IPS DF 6.9 (cell line): ENCODE data around the gene ROPN1L.

ENCODE experiments used
- DNase-seq: peaks from one replicate; pipeline ENCODE4 v3.0.0-alpha.2; 2013; ENCODE audit warnings: low read depth, low spot score
- H3K27ac ChIP-seq: one replicate; pipeline ENCODE4 v1.5.1; 2013; ENCODE audit warnings: low read length, control low read depth
- H3K27me3 ChIP-seq: 2 replicates; pipeline ENCODE4 v1.6.1; 2013; ENCODE audit warnings: mild to moderate bottlenecking, low read length; ENCODE audit not compliant: control insufficient read depth, insufficient read depth
- H3K36me3 ChIP-seq: 2 replicates; pipeline ENCODE4 v1.6.1; 2013; ENCODE audit warnings: low read length; ENCODE audit not compliant: control insufficient read depth, insufficient read depth
- H3K4me1 ChIP-seq: 2 replicates; pipeline ENCODE4 v1.6.1; 2013; ENCODE audit warnings: low read length; ENCODE audit not compliant: control insufficient read depth, insufficient read depth
- H3K4me3 ChIP-seq: 2 replicates; pipeline ENCODE4 v1.5.1; 2013; ENCODE audit warnings: mild to moderate bottlenecking, low read length
- H3K9me3 ChIP-seq: 2 replicates; pipeline ENCODE4 v1.6.1; 2013; ENCODE audit warnings: low read length, inconsistent platforms; ENCODE audit not compliant: control insufficient read depth, insufficient read depth
- whole genome bisulfite sequencing: extraction: QIAGEN DNeasy Blood & Tissue Kit; methylation state at CpG from one replicate; pipeline ENCODE4 v1.1.7; 2013; ENCODE audit warnings: mixed read lengths, missing lambda C conversion rate; ENCODE audit not compliant: insufficient read length, insufficient coverage; 5-methylcytosine and 5-hydroxymethylcytosine counted together

The ROPN1L gene

DNA sequence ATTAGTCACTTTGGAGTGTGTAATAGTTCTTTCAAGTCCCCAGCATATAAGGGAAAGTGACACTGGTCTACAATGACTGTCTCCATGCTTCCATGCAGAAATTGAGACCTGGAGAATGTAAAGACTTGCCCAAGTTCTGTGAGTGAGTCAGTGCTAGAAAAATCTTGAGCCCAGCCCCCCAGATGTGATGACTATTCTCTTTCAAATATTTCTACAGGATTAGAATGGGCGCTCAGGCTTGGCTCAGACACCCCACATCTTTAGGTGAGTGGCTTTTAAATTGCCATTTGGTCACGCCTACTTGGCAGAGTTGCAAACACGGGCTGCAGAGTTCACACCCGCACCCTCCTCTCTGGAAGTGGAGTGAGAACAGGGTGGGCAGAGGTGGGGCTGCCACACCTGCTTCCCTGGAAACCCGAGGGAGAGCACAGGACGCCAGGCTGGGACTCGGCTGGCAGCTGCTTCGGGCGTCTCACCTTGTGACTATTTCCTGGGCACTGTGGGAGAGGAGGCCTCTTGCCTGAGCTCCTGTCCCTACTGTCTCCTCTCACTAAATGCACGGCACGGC lies 37.6 kb downstream of the ROPN1L start:
- Histone ChIP-seq H3K27me3 (no peaks in the 10 kb centered on the region), H3K4me3 (no peak overlapping the region), H3K9me3 (no peaks in the 10 kb centered on the region), H3K36me3 (no peaks in the 10 kb centered on the region), H3K27ac (no peak overlapping the region), H3K4me1 (no peaks in the 10 kb centered on the region)
- WGBS = no CpG with 5 or more reads among the region's 11 CpGs
- DNase-seq = no peak

DNA sequence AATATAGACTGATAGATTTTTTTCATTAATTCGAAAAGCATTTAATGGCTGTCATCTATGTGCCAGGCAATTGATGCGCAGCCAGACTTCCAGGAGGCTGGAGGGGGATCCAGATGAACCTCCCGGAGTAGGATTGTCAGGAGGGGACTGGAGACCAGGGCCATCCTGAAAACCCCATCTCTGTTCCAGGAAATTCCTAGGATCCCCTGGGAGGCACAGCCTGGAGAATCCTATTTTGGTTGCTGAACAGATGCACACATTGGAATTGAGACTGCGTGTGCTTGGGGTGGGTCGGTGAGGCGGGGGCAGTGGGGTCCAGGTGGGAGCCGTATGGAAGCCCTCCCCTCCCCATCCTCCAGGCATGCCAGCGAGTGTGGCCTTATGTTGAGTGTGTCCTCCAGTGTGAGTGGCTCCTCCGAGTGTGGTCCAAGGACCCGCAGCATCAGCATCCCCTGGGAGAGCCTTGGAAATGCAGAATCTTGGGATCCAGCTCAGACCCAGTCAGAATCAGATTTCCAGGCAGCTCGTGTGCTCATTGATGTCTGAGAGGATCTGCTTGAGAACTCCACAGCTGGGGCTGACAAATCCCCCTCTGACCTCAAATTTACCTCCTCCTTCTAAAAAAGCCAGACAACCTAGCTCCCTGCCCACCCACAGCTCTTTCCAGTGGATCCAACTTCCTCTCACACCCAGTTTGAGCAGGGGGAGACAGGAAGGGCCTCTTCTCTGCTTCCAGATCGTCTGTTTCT lies 38.7 kb downstream of the ROPN1L start:
- H3K27me3 ChIP-seq = no peaks in the 10 kb centered on the region

DNA sequence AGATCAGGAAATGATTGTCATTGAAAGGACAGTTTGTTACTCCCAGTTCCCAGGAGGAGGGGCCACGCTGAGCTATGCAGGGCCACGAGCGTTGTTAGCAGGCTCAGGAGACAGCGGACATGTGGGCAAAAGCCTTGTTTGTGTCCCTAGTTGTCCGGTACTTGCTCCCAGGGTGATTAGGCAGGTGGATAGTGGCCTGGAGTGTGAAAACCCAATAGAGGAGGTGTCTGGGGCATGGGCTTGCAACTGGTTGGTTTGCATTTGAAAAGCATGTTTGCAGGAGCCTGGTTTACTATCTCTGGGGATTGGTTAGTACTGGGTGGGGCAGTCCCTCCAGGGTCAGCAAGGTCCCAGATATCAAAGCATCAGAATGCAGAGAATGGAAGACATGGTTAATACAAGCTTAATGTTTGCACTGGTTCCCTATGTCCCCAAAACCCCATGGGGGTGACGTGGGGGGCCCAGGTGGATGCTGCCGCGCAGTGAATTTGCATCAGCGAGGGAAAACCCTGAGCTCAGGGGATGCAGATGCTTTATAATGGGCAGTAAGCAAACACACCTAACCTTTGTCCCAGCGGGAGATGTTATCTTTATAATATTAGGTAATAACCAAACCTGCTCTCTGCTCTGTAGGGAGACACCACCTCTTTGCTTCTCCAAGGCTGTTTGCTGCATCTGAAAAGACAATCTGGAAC lies 39.7 kb downstream of the ROPN1L start:
- no peaks in the 10 kb centered on the region for H3K27me3 ChIP-seq
- H3K27ac ChIP-seq = no peak overlapping the region
- no peak overlapping the region for H3K4me3 ChIP-seq
- H3K9me3 ChIP-seq = no peaks in the 10 kb centered on the region
- WGBS = no CpG with 5 or more reads among the region's 10 CpGs
- no peaks in the 10 kb centered on the region for H3K4me1 ChIP-seq
- no peak for DNase-seq
- H3K36me3 ChIP-seq = no peaks in the 10 kb centered on the region

More for the DNA sequence above, 38.7 kb downstream of the ROPN1L start:
- WGBS = no CpG with 5 or more reads among the region's 12 CpGs
- no peak for DNase-seq
- no peaks in the 10 kb centered on the region for H3K36me3 ChIP-seq
- no peaks in the 10 kb centered on the region for H3K9me3 ChIP-seq
- no peaks in the 10 kb centered on the region for H3K4me1 ChIP-seq
- no peak overlapping the region for H3K4me3 ChIP-seq
- H3K27ac ChIP-seq = no peak overlapping the region

DNA sequence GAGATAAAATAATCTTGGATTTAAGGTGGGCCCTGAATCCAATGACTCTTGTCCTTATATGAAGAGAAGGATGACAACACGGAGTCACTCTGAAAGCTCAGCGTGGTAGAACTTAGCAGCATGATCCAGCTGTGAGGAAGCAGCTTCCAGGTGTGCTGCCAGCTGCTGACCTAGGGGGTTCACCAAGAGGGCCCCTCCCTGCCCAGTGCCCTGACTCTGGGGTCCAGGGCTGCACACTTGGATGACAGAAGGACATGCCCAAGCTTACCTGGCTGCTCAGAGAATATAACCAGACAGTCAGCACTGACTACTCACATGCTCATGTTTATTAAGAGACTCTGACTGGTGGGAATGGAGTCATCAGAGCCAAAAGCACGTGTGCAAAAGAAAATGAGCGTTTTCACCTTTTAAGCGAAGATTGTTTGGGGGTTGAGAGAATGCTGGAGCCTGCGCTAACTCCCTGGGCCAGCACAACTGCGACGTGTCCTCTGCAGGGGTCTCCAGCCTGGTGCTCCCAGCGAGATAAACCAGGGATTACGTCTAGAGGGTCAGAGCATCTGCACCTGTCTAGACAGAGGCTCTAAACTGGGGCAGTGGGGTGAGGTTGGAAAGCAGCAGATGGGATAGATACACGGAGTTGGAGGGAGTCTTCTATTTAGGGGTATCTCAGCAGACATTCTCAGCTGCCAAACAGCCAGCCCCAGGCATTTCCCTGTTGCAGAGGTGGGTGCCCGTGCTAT lies 41.3 kb downstream of the ROPN1L start:
- H3K27ac ChIP-seq = no peak overlapping the region
- no peak for DNase-seq
- no peaks in the 10 kb centered on the region for H3K27me3 ChIP-seq
- no peaks in the 10 kb centered on the region for H3K9me3 ChIP-seq
- no peaks in the 10 kb centered on the region for H3K36me3 ChIP-seq
- WGBS = no CpG with 5 or more reads among the region's 12 CpGs
- no peaks in the 10 kb centered on the region; the same call in 1 of the 2 replicates for H3K4me1 ChIP-seq
- H3K4me3 ChIP-seq = no peak overlapping the region

DNA sequence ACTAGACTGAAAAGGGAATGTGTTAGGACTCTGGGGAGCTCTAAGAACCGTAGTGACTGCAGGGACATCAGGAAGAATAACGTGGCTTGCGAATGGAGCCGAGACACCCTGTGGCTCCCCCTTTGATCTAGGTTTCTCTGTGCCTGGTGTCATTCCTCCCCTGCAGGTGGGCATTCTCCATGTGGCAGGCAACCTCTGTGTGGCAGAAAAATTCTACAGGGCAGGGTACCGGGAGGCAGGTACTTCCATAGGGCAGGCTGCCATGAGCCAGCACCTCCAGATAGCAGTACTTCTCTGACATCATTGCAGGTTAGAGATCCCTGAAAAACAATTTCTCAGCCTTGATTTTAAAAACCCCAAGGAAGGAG lies 43.1 kb downstream of the ROPN1L start:
- DNase-seq = no peak
- Histone ChIP-seq H3K27ac (no peak overlapping the region), H3K9me3 (no peaks in the 10 kb centered on the region), H3K4me3 (no peak overlapping the region), H3K36me3 (no peaks in the 10 kb centered on the region), H3K27me3 (no peaks in the 10 kb centered on the region), H3K4me1 (no peaks in the 10 kb centered on the region; the same call in 1 of the 2 replicates)
- WGBS = no CpG with 5 or more reads among the region's 5 CpGs

DNA sequence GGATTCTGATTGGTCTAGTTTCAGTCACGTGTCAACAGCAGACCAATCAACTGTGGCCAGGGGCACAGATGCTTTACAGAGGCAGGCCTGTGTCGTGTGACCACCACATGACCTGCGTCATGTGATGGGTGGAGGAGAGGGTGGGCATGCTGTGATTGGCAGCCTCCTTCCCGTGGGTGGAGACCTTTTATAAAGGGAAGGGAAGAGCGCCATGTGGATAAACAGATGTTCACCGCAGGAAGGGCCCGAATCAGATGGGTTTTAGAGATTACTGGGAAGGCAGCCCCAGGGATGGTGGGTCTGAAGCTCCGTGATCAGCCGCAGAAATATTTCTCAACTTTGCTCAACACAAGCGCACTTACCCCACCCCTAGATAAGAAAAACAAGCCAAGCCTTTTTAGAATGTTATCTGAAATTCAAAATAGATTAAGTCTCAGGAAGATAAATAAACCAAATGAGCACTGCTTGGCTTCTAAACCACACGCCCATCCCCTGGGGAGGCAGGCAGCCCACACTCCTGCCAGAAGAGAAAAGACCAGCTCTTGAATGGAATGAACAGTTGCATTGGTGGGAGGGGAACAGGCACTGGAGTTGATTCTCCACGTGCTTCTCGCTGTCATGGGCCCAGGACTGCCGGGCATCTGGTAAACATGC lies 43.6 kb downstream of the ROPN1L start:
- Histone ChIP-seq H3K36me3 (no peaks in the 10 kb centered on the region), H3K4me3 (no peak overlapping the region), H3K27me3 (no peaks in the 10 kb centered on the region), H3K4me1 (no peaks in the 10 kb centered on the region; the same call in 1 of the 2 replicates), H3K27ac (no peak overlapping the region), H3K9me3 (no peaks in the 10 kb centered on the region)
- WGBS = no CpG with 5 or more reads among the region's 14 CpGs
- no peak for DNase-seq

DNA sequence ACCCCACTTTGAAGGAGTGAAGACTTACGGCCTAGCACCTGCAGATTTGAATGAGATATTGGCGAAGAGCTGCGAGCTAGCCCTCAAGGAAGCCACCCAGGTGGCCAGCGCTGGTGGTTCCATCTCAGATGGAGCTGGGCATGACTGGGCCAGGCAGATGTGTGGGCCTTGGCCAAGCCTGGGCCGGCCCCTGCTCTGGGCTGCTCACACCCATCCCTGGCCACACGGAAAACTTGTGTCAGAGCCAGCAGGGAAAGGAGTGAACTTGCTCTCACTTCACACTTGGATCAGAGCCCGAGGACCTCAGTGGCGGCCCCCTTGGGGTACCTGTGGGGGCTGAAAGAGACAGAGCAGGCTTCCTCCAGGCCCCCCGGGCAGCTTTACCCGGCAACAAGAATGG lies 44.2 kb downstream of the ROPN1L start:
- Histone ChIP-seq H3K27ac (no peak overlapping the region), H3K4me3 (no peak overlapping the region), H3K4me1 (no peaks in the 10 kb centered on the region; the same call in 1 of the 2 replicates), H3K36me3 (no peaks in the 10 kb centered on the region), H3K9me3 (no peaks in the 10 kb centered on the region), H3K27me3 (no peaks in the 10 kb centered on the region)
- no peak for DNase-seq
- no CpG with 5 or more reads among the region's 10 CpGs for WGBS

DNA sequence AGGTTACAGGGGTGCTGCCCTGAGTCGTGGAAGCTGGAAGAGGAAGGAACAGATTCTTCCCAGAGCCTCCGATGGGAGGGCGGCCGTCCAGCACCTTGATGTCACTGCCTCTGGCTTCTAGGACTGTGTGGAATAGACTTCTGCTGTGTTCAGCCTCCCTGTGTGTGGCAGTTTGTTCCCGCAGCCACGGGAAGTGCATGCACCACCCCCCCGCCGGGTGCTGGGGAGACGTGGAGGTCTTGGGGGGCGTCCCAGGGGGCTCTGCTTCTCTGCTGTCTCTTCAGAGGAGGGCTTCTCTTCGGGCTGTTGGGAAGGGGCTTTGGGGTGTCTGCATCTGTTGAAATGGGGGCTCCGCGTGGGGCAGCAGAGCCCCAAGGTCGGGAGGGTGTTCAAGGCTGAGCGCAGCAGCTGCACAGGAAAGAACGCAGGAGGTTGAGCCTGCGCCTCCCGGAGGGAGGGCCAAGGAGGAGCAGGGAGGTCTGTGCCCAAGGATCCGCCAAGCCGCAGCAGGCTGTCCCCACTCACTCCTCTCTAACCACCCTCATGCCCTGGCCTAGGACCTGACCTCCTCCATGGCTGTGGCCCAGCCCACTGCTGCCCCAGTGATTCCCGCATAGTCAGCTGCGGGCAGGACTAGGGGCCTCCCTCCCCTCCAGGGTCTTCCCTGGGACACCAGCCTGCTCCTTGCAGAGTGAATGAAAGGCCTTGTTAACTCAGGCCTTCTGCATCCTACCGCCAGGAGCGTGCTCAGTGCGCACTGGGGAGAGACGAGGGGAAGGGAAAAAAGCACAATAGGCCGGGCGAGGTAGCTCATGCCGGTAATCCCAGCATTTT lies 45.0 kb downstream of the ROPN1L start:
- no peaks in the 10 kb centered on the region for H3K36me3 ChIP-seq
- no peak overlapping the region for H3K4me3 ChIP-seq
- no peak for DNase-seq
- WGBS = no CpG with 5 or more reads among the region's 29 CpGs
- no peaks in the 10 kb centered on the region for H3K9me3 ChIP-seq
- H3K4me1 ChIP-seq = no peaks in the 10 kb centered on the region; the same call in 1 of the 2 replicates
- no peaks in the 10 kb centered on the region for H3K27me3 ChIP-seq
- no peak overlapping the region for H3K27ac ChIP-seq

DNA sequence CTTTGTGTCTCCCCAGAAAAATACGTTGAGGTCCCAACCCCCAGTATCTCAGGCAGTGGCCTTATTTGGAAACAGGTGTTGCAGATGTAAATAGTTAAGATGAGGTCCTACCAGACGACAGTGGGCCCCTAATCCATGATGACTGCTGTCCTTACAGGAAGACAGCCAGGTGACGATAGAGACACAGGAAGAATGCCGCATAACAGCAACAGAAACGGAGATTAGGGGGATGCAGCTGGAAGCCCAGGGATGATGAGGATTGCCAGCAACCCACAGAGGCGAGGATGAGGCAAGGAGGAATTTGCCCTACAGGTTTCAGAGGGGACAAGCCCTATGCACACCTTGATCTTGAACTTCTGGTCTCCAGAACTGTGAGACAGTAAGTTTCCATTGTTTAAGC lies 46.5 kb downstream of the ROPN1L start:
- no peak for DNase-seq
- WGBS = no CpG with 5 or more reads among the region's 6 CpGs
- H3K4me3 ChIP-seq = no peak overlapping the region
- H3K4me1 ChIP-seq = no peaks in the 10 kb centered on the region; the same call in 1 of the 2 replicates
- no peaks in the 10 kb centered on the region for H3K9me3 ChIP-seq
- H3K36me3 ChIP-seq = no peaks in the 10 kb centered on the region
- no peaks in the 10 kb centered on the region for H3K27me3 ChIP-seq
- H3K27ac ChIP-seq = no peak overlapping the region
